ENCODE measurements around the gene PLXNC1.

PLXNC1 gene

DNA sequence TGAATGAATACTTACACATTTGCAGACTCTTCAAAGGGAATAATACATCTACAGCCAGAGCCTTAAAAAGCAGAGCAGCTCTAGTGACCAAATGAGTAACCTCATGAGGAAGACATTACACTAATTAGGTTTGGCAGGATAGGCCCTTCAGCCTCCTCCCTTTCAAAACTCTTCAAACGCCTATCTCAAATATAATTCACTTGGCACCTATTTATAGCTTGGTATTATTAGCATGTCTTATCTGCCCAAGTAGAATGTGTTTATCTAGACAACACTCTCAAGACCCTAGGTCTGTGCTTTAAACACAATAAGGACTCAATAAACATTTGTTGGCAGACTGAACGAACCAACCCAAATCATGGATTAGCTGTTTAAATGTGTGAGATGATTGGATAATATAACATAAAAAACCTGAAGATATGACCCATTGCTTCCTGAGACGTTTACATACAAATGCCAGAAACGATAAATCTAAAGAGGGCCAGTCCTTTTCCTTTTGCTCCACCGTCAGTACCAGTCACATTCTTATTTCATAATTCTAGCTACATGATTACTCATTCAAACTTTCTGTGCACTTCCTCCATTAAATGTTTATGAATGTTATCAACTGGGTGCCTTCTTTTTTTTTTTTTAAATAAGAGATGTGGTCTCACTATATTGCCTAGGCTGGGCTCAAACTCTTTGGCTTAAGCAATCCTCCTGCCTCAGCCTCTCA, 188.0 kb downstream of the PLXNC1 start:
- Histone ChIP-seq H3K4me3 (ENCODE audit: low read depth, low read length) (no peak overlapping the region), H3K36me3 (replicated peaks) (no peaks in the 10 kb centered on the region), H3K27ac (peak overlapping the region; percentile 55), H3K27me3 (replicated peaks) (no peaks in the 10 kb centered on the region)
- peak; percentile 24 for DNase-seq
- in situ Hi-C loops (cut with HindIII; ENCODE audit: low pct_ligation_motif_present, low sequenced_read_pairs) = no loop called here
- TF ChIP-seq, protein P1, sequence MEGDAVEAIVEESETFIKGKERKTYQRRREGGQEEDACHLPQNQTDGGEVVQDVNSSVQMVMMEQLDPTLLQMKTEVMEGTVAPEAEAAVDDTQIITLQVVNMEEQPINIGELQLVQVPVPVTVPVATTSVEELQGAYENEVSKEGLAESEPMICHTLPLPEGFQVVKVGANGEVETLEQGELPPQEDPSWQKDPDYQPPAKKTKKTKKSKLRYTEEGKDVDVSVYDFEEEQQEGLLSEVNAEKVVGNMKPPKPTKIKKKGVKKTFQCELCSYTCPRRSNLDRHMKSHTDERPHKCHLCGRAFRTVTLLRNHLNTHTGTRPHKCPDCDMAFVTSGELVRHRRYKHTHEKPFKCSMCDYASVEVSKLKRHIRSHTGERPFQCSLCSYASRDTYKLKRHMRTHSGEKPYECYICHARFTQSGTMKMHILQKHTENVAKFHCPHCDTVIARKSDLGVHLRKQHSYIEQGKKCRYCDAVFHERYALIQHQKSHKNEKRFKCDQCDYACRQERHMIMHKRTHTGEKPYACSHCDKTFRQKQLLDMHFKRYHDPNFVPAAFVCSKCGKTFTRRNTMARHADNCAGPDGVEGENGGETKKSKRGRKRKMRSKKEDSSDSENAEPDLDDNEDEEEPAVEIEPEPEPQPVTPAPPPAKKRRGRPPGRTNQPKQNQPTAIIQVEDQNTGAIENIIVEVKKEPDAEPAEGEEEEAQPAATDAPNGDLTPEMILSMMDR (IDR thresholded peaks at IDR 0.05; ENCODE audit: low read depth, low read length, missing control alignments) = no peak

DNA sequence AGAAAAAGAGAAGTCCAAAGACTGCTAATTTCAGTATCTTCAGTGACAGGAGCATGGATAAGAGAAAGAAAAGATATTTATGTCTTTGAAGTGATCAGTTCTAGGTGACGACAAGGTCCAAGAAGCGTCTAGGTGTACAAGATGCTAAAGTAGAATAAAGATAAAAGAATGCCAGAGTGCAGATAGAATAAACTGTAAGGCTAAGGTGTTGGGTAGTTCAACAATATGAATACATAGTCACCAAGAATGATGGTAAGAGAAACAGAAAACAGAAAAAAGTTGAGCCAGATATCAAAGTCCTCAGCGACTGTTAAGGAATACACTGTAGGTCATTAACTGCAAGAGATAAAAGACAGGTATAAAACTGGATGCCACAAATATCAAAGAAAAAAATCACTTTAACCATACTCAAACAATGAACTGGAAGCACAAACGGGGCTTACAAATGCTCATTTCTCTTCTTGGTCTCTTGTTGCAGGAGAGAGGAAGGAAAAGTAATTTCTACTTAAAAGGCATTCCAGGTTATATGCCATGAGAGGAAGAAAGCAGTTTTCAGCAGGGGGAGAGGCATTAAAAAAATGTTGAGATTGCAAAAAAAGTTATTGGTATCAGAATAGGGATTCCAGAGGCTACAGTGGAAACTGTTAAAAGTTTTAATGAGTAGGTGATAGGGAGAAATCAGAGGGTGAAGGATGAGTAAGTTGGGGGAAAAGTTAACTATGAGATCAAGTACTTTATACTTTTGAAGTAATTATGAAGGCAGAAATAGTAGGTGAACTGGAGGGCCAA, 189.8 kb downstream of the PLXNC1 start:
- Histone ChIP-seq H3K27ac (no peak overlapping the region), H3K36me3 (replicated peaks) (no peaks in the 10 kb centered on the region), H3K27me3 (replicated peaks) (no peaks in the 10 kb centered on the region), H3K4me3 (ENCODE audit: low read depth, low read length) (no peak overlapping the region)
- no peak for DNase-seq
- TF ChIP-seq, protein P1 (IDR thresholded peaks at IDR 0.05; ENCODE audit: low read depth, low read length, missing control alignments) = no peak
- in situ Hi-C loops (cut with HindIII; ENCODE audit: low pct_ligation_motif_present, low sequenced_read_pairs) = no loop called here

DNA sequence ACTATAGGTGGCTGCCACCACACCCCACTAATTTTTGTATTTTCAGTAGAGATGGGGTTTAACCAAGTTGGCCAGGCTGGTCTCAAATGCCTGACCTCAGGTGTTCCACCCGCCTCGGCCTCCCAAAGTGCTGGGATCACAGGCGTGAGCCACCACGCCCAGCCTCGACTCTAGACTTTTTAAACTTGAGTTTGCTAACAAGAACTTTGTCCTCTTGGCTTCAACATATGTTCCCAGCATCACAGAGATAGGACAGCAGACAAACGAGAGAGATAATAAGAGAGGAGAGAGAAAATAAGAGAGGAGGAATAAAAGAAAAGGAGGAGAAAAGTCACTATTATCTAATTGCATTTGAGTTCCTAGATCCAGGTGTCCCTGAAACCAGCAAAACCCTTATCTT, 192.2 kb downstream of the PLXNC1 start:
- TF ChIP-seq, protein P1 (IDR thresholded peaks at IDR 0.05; ENCODE audit: low read depth, low read length, missing control alignments) = no peak
- no peaks in the 10 kb centered on the region for H3K36me3 ChIP-seq (replicated peaks)
- no peak for DNase-seq
- in situ Hi-C loops (cut with HindIII; ENCODE audit: low pct_ligation_motif_present, low sequenced_read_pairs) = no loop called here
- H3K4me3 ChIP-seq (ENCODE audit: low read depth, low read length) = no peak overlapping the region
- no peaks in the 10 kb centered on the region for H3K27me3 ChIP-seq (replicated peaks)
- no peak overlapping the region for H3K27ac ChIP-seq

DNA sequence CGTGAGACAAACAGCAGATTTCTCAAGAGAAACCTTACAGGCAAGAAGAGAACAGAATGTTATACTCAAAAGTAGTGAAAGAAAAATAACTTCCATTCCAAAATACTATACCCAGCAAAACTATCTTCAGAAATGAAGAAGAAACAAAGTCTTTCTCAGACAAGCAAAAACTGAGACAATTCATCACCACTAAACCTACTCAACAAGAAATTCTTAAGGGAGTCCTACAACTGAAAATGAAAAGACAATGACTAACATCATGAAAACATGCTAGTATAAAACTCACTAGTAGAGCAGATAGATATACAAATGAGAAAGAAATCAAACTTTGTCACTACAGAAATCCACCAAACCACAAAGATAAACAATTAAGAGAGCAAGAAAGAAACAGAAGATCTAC, 204.8 kb downstream of the PLXNC1 start:
- DNase-seq = no peak
- no peaks in the 10 kb centered on the region for H3K27me3 ChIP-seq (replicated peaks)
- TF ChIP-seq, protein P1 (IDR thresholded peaks at IDR 0.05; ENCODE audit: low read depth, low read length, missing control alignments) = no peak
- no peak overlapping the region for H3K4me3 ChIP-seq (ENCODE audit: low read depth, low read length)
- H3K27ac ChIP-seq = no peak overlapping the region
- peaks cover 2% of the 10 kb centered on the region for H3K36me3 ChIP-seq (replicated peaks)
- in situ Hi-C loops (cut with HindIII; ENCODE audit: low pct_ligation_motif_present, low sequenced_read_pairs) = no loop called here
